IMR-90 (cell line): ENCODE measurements around the gene GOSR1. TPM values are rescaled to one million over a fixed set of nuclear protein-coding genes. Genes with fewer than 3 reads are reported as not detected.

Experiments used
- ATAC-seq: fragments of 200-7000 bp; cut with Tn5 transposase; 2 replicates; pipeline ENCODE4 v1.9.1; 2020; ENCODE audit warnings: low read depth, mild to moderate bottlenecking, moderate library complexity
- BruUV-seq: library from RNA; stranded (reverse); fragments of 400-500 nt; replicated peaks from 2 replicates; lab custom pipeline; 2021; lab: Mats Ljungman, UMichigan
- CTCF ChIA-PET: fragments of 300-600 bp; formaldehyde crosslinking; extraction: SDS; loops from one replicate; lab custom pipeline; 2021; ENCODE audit warnings: antibody characterized with exemption; lab: Yijun Ruan, JAX
- POLR2A ChIA-PET: fragments of 300-600 bp; sonication (Branson Sonifier 250); formaldehyde crosslinking; loops from one replicate; lab custom pipeline; 2022; ENCODE audit warnings: antibody characterized with exemption; ENCODE audit not compliant: unreplicated experiment; lab: Charles Lee
- DNase-seq: peaks from one replicate; pipeline ENCODE4 v3.0.0; 2013
- H2AFZ ChIP-seq: replicated peaks from 2 replicates; pipeline ENCODE3; 2013; ENCODE audit warnings: low read length, mild to moderate bottlenecking; ENCODE audit not compliant: poor library complexity
- H2AK5ac ChIP-seq: 2 replicates; pipeline ENCODE4 v1.6.1; 2013; ENCODE audit warnings: low read depth, low read length, inconsistent platforms
- H2AK9ac ChIP-seq: replicated peaks from 2 replicates; pipeline ENCODE3; 2013; ENCODE audit warnings: mild to moderate bottlenecking, low read depth, low read length, moderate library complexity; ENCODE audit not compliant: poor library complexity
- H2BK120ac ChIP-seq: 2 replicates; pipeline ENCODE4 v1.6.1; 2013; ENCODE audit warnings: low read depth, low read length, inconsistent platforms
- H2BK15ac ChIP-seq: 3 replicates; pipeline ENCODE4 v1.6.1; 2013; ENCODE audit warnings: low read depth, low read length, inconsistent platforms
- H2BK20ac ChIP-seq: 2 replicates; pipeline ENCODE4 v1.6.1; 2013; ENCODE audit warnings: low read depth, mild to moderate bottlenecking, inconsistent platforms, low read length, moderate library complexity
- H2BK5ac ChIP-seq: 2 replicates; pipeline ENCODE4 v1.6.1; 2013; ENCODE audit warnings: mild to moderate bottlenecking, low read depth, low read length, inconsistent platforms; ENCODE audit not compliant: poor library complexity, severe bottlenecking
- H3K14ac ChIP-seq: replicated peaks from 2 replicates; pipeline ENCODE4 v1.6.1; 2013; ENCODE audit warnings: low read depth, low read length, inconsistent platforms
- H3K18ac ChIP-seq: 2 replicates; pipeline ENCODE4 v1.6.1; 2013; ENCODE audit warnings: low read depth, low read length, control low read depth
- H3K23ac ChIP-seq: 2 replicates; pipeline ENCODE4 v1.6.1; 2013; ENCODE audit warnings: low read depth, low read length, inconsistent platforms
- H3K27ac ChIP-seq: 2 replicates; pipeline ENCODE4 v1.5.1; 2013; ENCODE audit warnings: mild to moderate bottlenecking, control low read depth, low read length; ENCODE audit not compliant: insufficient read depth
- H3K27me3 ChIP-seq: 2 replicates; pipeline ENCODE4 v1.6.1; 2013; ENCODE audit warnings: low read length; ENCODE audit not compliant: control insufficient read depth, insufficient read depth
- H3K36me3 ChIP-seq: 2 replicates; pipeline ENCODE4 v1.6.1; 2013; ENCODE audit warnings: low read length, mixed read lengths; ENCODE audit not compliant: control insufficient read depth, insufficient read depth
- H3K4ac ChIP-seq: 2 replicates; pipeline ENCODE4 v1.6.1; 2013; ENCODE audit warnings: low read depth, low read length, inconsistent platforms
- H3K4me1 ChIP-seq: 2 replicates; pipeline ENCODE4 v1.6.1; 2013; ENCODE audit warnings: low read length, mixed read lengths; ENCODE audit not compliant: control insufficient read depth, insufficient read depth
- H3K4me2 ChIP-seq: 2 replicates; pipeline ENCODE4 v1.6.1; 2013; ENCODE audit warnings: low read depth, mild to moderate bottlenecking, control low read depth, low read length, moderate library complexity
- H3K4me3 ChIP-seq: 2 replicates; pipeline ENCODE4 v1.5.1; 2013; ENCODE audit warnings: low read depth, mild to moderate bottlenecking, control low read depth, low read length, moderate library complexity; ENCODE audit not compliant: insufficient read depth
- H3K56ac ChIP-seq: 2 replicates; pipeline ENCODE4 v1.6.1; 2013; ENCODE audit warnings: low read length, inconsistent platforms; ENCODE audit not compliant: insufficient read depth; ENCODE audit errors: extremely low read depth
- H3K79me1 ChIP-seq, 2 experiments: 2 replicates each; pipeline ENCODE4 v1.6.1; 2013; ENCODE audit warnings: low read length in 2 of 2, inconsistent platforms in 1 of 2, low read depth in 1 of 2
- H3K9ac ChIP-seq: 2 replicates; pipeline ENCODE4 v1.6.1; 2013; ENCODE audit warnings: low read depth, low read length, control low read depth
- H3K9me1 ChIP-seq: 2 replicates; pipeline ENCODE4 v1.6.1; 2013; ENCODE audit warnings: low read length, inconsistent platforms; ENCODE audit not compliant: insufficient read depth
- H3K9me3 ChIP-seq: 2 replicates; pipeline ENCODE4 v1.6.1; 2013; ENCODE audit warnings: low read length; ENCODE audit not compliant: control insufficient read depth, insufficient read depth
- H4K20me1 ChIP-seq: 2 replicates; pipeline ENCODE4 v1.6.1; 2013; ENCODE audit warnings: low read length, inconsistent platforms; ENCODE audit not compliant: insufficient read depth
- H4K5ac ChIP-seq: 2 replicates; pipeline ENCODE4 v1.6.1; 2013; ENCODE audit warnings: mild to moderate bottlenecking, low read depth, low read length, control low read depth
- H4K8ac ChIP-seq, 2 experiments: 2 replicates each; pipeline ENCODE4 v1.6.1; 2013; ENCODE audit warnings: low read depth in 2 of 2, low read length in 2 of 2, control low read depth in 1 of 2, inconsistent platforms in 1 of 2
- H4K91ac ChIP-seq: 2 replicates; pipeline ENCODE4 v1.6.1; 2013; ENCODE audit warnings: low read depth, low read length, inconsistent platforms; ENCODE audit not compliant: insufficient read depth
- BHLHE40 ChIP-seq: fragments of 150-350 bp; IDR thresholded peaks from 2 replicates; pipeline ENCODE4 v1.6.1; 2016; ENCODE audit warnings: mild to moderate bottlenecking, low read depth, low read length
- CEBPB ChIP-seq: IDR thresholded peaks from 2 replicates; pipeline ENCODE4 v1.6.1; 2012; ENCODE audit warnings: low read depth, low read length, improper control_type of control experiment
- FOS ChIP-seq: fragments of 150-350 bp; IDR thresholded peaks from 2 replicates; pipeline ENCODE4 v1.6.1; 2016; ENCODE audit warnings: low read depth, low read length
- MAFK ChIP-seq: IDR thresholded peaks from 2 replicates; pipeline ENCODE4 v1.6.1; 2012; ENCODE audit warnings: low read depth, low read length, improper control_type of control experiment
- POLR2A ChIP-seq: IDR thresholded peaks from 2 replicates; pipeline ENCODE4 v1.6.1; 2012; ENCODE audit warnings: mild to moderate bottlenecking, low read depth, low read length
- RCOR1 ChIP-seq: IDR thresholded peaks from 2 replicates; pipeline ENCODE4 v1.6.1; 2012; ENCODE audit warnings: mild to moderate bottlenecking, low read length, improper control_type of control experiment; ENCODE audit not compliant: insufficient replicate concordance
- SMC3 ChIP-seq: fragments of 150-350 bp; IDR thresholded peaks from 2 replicates; pipeline ENCODE4 v1.6.1; 2016; ENCODE audit warnings: low read depth, mild to moderate bottlenecking, antibody characterized with exemption, low read length, moderate library complexity
- WGBS, 2 experiments: methylation state at CpG; one replicate each; pipeline versions ENCODE4 v1.1.5 to v1.1.7; 2013; ENCODE audit warnings: missing lambda C conversion rate in 2 of 2; ENCODE audit not compliant: insufficient read length in 1 of 2; ENCODE audit errors: extremely low coverage in 2 of 2; 5-methylcytosine and 5-hydroxymethylcytosine counted together
- dilution Hi-C: fragments of 300-500 bp; cut with HindIII; formaldehyde crosslinking; loops from one replicate; pipeline ENCODE4 v1.14.3; 2018; ENCODE audit warnings: low sequenced_read_pairs; ENCODE audit not compliant: unreplicated experiment
- in situ Hi-C: fragments of 300-500 bp; cut with MboI; formaldehyde crosslinking; loops from 3 replicates; pipeline ENCODE4 v1.14.3; 2019; ENCODE audit warnings: low sequenced_read_pairs, inconsistent platforms, mixed read lengths
- intact Hi-C: fragments of 100-400 bp; cut with micrococcal nuclease; formaldehyde crosslinking; loops from 2 replicates; pipeline ENCODE4 v1.10.0; 2022
- polyA plus RNA-seq, 3 experiments: library from polyadenylated mRNA; depleted of rRNA; stranded (reverse); fragments of >200 nt; gene quantifications; 2 replicates each; pipeline ENCODE4 v1.2.3, GENCODE V29; 2012; ENCODE audit warnings: low replicate concordance in 1 of 3
- total RNA-seq: library from RNA; depleted of rRNA; stranded (reverse); fragments of >200 nt; gene quantifications from 2 replicates; pipeline ENCODE4 v1.2.3, GENCODE V29; 2012
- TF ChIP-seq, protein P1 (sequence below): conservative IDR thresholded peaks from 2 replicates; pipeline ENCODE4 v1.5.1; 2012; ENCODE audit warnings: mild to moderate bottlenecking, low read depth, low read length, improper control_type of control experiment

The GOSR1 gene
- total and polyA plus RNA-seq, 2 of the 4 experiments (the other 2 are of a cell fraction): 21.2 to 47.5 TPM

DNA sequence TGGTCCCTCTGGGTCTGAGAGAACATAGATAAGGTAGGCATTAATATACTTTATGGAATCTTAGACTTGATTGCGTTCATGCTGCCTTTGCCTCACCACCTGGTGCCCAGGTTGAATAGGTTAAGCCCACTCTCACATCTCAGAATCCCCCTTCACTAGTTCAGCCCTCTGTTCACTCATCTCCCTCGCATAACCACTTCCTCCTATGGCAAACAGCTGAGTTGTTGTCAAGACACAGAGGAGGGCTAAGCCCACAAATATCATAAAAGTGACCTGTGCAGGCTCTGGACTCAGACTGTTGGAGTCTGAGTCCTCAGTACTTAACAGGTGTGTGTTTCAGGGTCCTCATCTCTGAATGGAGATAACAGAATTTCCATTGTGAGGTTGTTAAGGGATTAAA is 55.7 kb downstream of the GOSR1 start:
- POLR2A ChIA-PET: no interaction called here
- BruUV-seq: no TSS peak
- CTCF ChIA-PET: no interaction called here

More for the DNA sequence above, 55.7 kb downstream of the GOSR1 start:
- Histone ChIP-seq H4K5ac (no peak overlapping the region), H2BK15ac (no peak overlapping the region), H3K56ac (no peak overlapping the region), H2AK5ac (no peak overlapping the region), H3K9me3 (no peaks in the 10 kb centered on the region), H3K4me3 (no peak overlapping the region), H4K91ac (no peak overlapping the region), H2BK20ac (no peak overlapping the region), H3K9ac (no peak overlapping the region), H3K27ac (no peak overlapping the region), H2BK5ac (no peak overlapping the region), H3K36me3 (no peaks in the 10 kb centered on the region), H3K4me1 (peaks cover 7% of the 10 kb centered on the region), H2AFZ (no peak overlapping the region), H3K9me1 (peaks cover 11% of the 10 kb centered on the region), H3K14ac (no peak overlapping the region), H4K8ac (no peak overlapping the region), H3K23ac (no peak overlapping the region), H3K18ac (no peak overlapping the region), H3K79me1 (no peaks in the 10 kb centered on the region), H2AK9ac (no peak overlapping the region), H3K27me3 (no peaks in the 10 kb centered on the region), H4K20me1 (no peaks in the 10 kb centered on the region), H2BK120ac (no peak overlapping the region), H3K4ac (no peak overlapping the region), H3K4me2 (no peak overlapping the region)
- TF ChIP-seq, protein P1, sequence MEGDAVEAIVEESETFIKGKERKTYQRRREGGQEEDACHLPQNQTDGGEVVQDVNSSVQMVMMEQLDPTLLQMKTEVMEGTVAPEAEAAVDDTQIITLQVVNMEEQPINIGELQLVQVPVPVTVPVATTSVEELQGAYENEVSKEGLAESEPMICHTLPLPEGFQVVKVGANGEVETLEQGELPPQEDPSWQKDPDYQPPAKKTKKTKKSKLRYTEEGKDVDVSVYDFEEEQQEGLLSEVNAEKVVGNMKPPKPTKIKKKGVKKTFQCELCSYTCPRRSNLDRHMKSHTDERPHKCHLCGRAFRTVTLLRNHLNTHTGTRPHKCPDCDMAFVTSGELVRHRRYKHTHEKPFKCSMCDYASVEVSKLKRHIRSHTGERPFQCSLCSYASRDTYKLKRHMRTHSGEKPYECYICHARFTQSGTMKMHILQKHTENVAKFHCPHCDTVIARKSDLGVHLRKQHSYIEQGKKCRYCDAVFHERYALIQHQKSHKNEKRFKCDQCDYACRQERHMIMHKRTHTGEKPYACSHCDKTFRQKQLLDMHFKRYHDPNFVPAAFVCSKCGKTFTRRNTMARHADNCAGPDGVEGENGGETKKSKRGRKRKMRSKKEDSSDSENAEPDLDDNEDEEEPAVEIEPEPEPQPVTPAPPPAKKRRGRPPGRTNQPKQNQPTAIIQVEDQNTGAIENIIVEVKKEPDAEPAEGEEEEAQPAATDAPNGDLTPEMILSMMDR: no peak
- TF ChIP-seq MAFK: no peak
- no peak for TF ChIP-seq FOS
- no peak for TF ChIP-seq BHLHE40
- no peak for TF ChIP-seq POLR2A
- TF ChIP-seq SMC3: no peak
- TF ChIP-seq RCOR1: no peak
- no peak for TF ChIP-seq CEBPB
- WGBS, 2 experiments: no CpG with 5 or more reads among the region's 2 CpGs
- ATAC-seq (no peak), DNase-seq (no peak)
- intact Hi-C loops: loop anchor here (5.0 kb wide), 1 partner anchor 54 kb away; no protein-coding TSS in a partner anchor
- in situ Hi-C loops: no loop called here
- dilution Hi-C loops: no loop called here
